HG03457 (cell line): Measurements from ENCODE around the gene STAP2.
"Not testable (repeated sequence)": the region's sequence is repeated elsewhere in the genome, so short reads cannot be mapped to it uniquely, and the experiment has no call there.

Experiments
- ATAC-seq: cut with Tn5 transposase; IDR thresholded peaks from one replicate; pipeline ENCODE4 v1.9.1; 2021; ENCODE audit warnings: moderate number of reproducible peaks; ENCODE audit not compliant: unreplicated experiment

The STAP2 gene

DNA sequence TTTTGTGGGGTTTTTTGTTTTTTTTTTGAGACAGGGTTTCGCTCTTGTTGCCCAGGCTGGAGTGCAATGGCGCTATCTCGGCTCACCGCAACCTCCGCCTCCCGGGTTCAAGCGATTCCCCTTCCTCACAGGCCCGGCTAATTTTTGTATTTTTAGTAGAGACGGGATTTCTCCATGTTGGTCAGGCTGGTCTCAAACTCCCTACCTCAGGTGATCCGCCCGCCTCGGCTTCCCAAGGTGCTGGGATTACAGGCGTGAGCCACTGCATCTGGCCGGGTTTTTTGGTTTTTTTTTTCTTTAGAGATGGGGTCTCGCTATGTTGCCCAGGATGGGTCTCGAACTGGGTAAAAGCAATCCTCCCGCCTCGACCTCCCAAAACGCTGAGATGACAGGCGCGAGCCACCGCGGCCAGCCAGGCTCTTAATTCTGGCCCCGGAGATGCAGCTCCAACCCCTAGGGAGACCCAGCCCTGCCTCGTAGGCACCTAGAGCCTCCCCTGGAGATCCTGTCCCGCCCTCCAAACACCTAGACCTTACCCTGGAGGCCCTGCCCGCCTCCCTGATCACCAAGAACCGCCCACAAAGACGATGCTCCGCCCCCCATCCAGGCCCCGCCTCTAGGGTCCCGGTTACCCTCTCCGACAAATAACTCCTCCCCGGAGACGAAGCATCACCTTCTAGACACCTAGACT, 9.5 kb downstream of the STAP2 start:
- not testable (repeated sequence) for ATAC-seq

- peak; percentile 61 for ATAC-seq
Observed at GRCh38 chr19:4328243-4328990, 10.2 kb downstream of the STAP2 start.

DNA sequence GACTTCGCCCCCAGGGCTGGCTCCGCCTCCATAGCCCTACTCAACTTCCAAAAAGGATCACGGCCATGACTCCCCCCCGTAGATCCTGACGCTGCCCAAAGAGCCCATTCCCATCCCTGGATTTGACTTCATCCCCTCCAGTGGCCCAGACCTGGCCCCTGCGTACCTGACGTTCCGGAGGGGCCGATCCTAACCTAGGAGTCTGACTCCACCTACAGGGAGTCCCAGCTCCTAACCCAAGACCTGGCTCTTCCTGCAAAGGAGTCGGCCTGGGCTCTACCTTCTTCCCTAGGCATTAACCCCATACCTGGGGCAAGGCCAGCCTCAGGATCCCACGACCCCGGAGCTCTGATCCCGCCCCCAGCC, 10.8 kb downstream of the STAP2 start:
- no peak for ATAC-seq

- no peak for ATAC-seq
Observed at GRCh38 chr19:4327252-4327876, 11.3 kb downstream of the STAP2 start.

DNA sequence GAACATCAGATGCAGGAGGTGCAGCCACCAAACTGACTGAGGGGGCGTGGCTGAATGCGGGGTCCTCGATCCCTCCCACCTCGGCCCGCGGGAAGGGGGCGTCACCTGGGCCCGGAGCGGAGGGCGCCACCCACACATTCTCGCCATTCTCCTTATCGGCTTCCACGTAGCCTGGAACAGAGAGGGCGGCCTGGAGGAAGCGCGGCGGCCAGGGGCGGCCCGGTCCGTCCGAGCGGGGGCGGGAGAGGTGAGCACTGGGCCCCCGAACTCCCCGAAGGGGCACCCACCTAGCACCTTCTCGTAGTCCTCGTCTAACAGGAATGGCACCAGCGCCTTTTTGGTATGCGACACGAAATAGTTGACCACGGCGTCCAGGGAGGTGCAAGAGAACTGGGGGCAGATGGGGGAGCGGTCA, 11.8 kb downstream of the STAP2 start:
- no peak for ATAC-seq

DNA sequence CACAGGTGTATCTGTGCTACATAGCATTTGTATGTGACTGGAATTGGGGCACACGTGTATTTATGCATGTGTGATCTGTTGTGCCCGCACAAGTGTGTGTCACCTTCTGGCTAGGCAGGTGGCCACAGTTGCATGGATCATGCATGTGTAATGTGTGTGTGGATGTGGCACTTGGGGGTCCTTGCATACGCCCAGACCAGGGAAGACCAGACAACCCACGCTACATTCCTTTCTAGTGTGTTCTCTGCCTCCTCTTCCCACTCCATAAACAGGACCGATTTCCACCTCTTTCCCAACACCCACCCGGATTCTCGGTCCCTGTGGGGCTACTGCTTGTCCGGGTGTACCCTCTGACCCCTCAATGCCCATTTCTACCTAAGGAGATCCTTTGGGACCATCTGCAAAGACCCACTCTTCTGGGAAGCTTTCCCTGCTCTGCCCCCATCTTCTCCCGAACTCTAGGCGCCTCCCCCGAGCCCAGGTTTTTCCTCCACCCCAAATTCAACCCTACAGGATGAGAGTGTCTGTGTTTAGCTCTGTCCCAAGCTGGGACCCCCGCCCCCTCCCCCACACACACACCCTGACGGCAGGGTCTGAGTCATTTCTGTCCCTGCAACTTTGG, 12.3 kb downstream of the STAP2 start:
- no peak for ATAC-seq

- ATAC-seq = no peak
Observed at GRCh38 chr19:4324228-4324627, 14.4 kb downstream of the STAP2 start.

- ATAC-seq = no peak
Observed at GRCh38 chr19:4323692-4324091, 14.9 kb downstream of the STAP2 start.

DNA sequence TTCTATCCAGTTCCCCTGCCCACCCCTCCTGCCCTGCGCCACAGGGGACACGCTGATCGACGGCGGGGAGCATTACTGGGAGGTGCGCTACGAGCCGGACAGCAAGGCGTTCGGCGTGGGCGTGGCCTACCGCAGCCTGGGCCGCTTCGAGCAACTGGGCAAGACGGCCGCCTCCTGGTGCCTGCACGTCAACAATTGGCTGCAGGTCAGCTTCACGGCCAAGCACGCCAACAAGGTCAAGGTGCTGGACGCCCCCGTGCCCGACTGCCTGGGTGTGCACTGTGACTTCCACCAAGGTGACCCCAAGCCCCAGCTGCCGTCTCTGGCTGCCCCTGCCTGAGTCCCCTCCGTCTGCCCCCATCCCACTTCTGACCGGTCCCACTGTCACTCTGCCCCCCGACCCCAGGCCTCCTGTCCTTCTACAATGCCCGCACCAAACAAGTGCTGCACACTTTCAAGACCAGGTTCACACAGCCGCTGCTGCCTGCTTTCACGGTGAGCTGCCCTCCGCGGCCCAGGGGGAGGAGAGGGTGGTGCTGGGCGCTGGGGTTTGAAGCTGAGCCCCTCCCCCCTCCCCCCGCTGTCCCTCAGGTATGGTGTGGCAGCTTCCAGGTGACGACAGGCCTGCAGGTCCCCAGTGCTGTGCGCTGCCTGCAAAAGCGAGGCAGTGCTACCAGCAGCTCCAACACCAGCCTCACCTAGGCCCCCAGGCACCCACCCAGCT, 15.5 kb downstream of the STAP2 start:
- no peak for ATAC-seq

GRCh38 chr19:4320419-4320818, 18.2 kb downstream of the STAP2 start:
- ATAC-seq = no peak

DNA sequence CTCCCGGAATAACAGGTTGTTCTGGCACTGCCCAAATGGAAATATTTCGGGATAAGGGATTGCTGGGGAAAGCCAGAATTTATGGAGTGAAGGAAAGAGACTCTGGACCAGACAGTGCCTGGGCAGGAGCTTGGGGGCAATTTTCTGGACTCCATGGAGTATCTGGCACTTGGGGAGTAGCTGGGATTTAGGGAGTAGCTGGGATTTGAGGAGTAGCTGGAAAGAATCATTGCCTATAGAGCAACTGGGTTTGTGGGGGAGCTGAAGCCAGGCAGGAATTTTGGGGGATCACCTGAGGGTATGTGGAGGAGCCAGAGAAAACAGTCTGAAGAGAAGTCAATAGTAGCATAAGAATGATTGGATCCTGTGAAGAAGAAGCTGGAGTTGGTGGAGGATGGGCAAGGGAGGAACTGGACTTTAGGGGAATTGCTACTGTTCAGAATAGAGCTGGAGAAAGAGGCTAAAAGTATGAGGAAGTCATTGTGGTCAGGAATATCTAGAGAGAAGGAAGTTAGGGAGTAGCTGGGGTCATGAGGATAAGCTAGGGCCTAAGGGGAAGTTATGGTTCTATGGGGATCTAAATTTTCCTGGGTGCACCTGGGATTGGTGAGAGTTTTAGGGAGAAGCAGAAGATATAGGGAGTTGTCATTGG, 19.4 kb downstream of the STAP2 start:
- no peak for ATAC-seq

DNA sequence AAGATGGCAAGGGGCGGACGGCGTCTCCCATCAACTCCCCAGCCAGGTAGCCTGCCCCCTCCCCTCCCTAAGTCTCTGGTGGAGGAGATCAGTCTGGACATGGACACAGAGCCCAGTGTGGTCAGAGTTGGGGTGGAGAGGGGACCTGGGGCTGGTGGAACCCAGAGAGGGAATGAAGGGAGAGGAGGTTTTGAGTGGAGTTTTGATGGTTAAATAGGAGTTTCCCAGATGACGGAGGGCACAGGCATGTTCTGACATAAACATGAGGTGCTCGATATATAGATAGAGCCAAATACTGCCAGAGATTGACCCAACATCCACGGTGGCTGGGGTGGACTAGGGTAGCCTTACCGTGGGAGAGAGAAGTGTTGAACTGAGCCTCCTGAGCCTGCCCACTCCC, 20.2 kb downstream of the STAP2 start:
- ATAC-seq = no peak

DNA sequence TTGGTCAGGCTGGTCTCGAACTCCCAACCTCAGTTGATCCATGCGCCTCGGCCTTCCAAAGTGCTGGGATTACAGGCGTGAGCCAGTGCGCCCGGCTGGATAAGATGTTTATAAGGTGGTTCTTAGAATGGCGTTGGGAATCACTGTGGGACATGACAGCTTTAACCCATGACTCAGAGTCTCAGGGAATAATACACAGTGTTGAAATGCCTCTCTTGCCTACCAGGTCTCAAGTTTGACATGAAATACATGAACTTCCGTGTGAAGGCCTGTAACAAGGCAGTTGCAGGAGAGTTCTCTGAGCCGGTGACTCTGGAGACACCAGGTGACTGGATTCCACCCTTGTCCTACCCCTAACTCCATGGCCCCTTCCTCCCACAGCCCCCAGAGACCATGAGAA, 21.7 kb downstream of the STAP2 start:
- ATAC-seq = no peak

DNA sequence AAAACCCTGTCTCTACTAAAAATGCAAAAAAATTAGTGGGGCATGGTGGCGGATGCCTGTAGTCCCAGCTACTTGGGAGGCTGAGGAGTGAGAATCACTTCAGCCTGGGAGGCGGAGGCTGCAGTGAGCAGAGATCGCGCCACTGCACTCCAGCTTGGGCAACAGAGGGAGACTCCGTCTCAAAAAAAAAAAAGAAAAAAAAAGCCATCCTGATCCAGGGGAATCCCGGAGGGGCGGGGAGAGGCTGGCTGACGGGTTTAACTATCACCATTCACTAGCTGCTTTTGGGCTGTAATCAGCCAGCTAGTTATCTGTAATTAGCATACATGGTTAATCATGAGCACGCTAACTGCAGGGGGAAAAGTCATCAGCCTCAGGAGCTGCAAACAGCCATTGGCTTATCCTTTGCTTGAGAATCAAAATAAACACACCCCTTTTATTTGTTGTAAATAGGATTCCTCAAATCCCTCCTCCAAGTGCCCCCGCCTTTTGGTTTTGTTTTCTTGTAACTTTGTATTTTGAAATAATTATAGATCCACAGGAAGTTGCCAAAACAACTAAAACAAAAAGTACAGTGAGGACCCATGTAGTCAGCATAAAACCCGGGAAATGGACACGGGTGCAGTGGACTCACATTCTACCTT, 24.7 kb downstream of the STAP2 start:
- no peak for ATAC-seq

DNA sequence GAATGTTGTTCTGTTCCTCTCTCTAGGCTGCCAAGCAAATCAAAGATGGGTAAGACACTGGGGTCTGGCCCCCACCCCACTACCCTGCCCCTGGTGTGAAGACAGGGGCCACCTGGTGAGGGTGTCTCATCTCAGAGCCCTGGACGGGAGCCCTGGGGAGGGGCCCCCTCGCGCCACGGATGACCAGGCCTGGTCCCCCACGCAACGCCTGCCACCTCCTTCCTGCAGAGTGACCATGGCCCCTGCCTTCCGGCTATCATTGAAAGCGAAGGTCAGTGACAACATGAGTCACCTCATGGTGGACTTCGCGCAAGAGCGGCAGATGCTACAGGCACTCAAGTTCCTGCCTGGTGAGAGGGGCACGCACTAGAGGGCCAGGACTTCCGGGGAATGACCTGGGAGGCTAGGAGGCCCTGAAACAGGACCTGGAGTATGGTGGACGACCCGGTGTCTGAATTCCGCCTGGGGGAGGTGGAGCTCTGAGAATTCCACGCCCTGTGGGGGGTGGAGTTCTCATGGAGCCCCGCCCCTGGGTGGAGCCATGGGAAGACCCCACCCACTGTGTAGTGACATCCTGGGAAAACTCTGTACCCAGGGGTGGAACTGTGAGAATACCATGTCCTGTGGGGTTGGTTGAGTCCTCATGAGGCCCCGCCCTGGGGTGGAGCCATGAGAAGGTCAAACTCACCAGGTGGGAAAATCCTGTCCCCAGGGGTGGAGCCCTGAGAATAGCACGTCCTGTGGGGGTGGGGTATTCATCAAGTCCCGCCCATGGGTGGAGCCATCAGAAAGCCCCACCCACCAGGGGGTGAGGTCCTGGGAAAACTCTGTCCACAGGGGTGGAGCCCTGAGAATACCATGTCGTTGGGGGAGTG, 28.1 kb downstream of the STAP2 start:
- no peak for ATAC-seq

- no peak for ATAC-seq
Observed at GRCh38 chr19:4305659-4306058, 33.0 kb downstream of the STAP2 start.

DNA sequence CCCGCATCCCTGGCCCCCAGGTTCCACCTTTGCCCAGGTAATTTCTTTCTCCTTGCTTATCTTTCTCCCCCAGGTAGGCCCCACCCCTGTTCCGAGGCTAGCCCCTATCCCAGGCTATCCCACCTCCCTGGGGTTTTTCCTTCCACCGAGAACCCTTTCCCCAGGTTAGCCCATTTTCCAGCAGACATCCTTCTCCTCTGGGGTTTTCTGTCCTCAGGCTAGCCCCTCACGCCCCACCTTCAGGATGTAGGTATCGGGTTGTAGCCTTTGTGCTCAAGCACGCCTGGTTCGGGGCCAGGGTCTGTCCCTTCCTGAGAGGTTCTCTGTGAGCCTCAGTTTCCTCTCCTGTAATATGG, 33.4 kb downstream of the STAP2 start:
- no peak for ATAC-seq

DNA sequence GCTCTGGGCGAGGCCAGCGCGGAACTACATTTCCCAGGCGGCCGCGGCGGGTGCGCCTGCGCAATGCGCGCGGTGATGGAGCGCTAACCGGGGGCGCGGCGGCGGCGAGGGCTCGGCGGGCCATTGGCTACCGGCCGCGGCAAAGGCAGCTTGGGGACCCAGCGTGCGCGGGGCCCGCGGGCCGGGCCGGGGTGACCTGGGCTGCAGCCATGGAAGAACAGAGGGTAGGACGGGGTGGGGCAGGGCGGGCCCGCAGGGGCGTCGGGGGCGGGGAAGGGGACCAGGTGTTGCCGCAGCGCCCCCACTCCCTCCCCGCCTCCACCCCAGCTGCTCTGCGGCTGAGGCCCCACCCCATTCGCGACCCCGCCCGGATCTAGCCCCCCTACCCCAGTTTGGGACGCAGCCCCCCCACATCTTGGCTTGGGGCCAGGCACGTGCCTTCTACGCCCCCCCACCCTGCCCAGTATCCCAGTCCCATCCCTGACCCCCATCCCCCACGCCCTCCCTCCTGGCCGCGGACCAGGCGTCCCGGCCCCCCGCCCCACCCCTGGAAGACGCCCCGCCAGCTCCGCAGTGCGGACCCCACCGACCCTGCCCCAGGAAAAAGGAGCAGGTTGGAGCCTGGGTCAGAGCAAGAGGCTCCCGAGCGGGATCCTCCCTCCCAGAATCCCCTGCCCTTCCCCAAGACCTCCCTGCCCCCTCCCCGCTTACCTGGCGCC, 33.9 kb downstream of the STAP2 start, which contains the start of gene FSD1:
Gene FSD1 (plus strand): TSS at position 61 of the 719 bp plus-strand sequence. CDS start 149 bp downstream, at position 210.
- ATAC-seq = no peak
